HG03025 (cell line): ENCODE measurements around the gene TBKBP1.

Experiments used
- ATAC-seq: cut with Tn5 transposase; IDR thresholded peaks from one replicate; pipeline ENCODE4 v1.9.1; 2021; ENCODE audit warnings: mild to moderate bottlenecking, moderate library complexity; ENCODE audit not compliant: unreplicated experiment, low FRiP score

Gene TBKBP1

GRCh38 chr17:47693731-47694580 lies at the start of gene TBKBP1:
Gene TBKBP1, plus strand, starts transcription at chr17:47694161. Its CDS starts 1,952 bp downstream, at chr17:47696113.
- no peak for ATAC-seq

- no peak for ATAC-seq
These were observed 49.6 kb upstream of the TBKBP1 start for GRCh38 chr17:47644324-47644723.

- peak; percentile 78 for ATAC-seq
These were observed 44.6 kb upstream of the TBKBP1 start, which contains the start of gene KPNB1 for GRCh38 chr17:47649153-47649971. Gene KPNB1, plus strand, starts transcription at chr17:47649919. Its CDS starts 326 bp downstream, at chr17:47650245.

- peak; percentile 1 for ATAC-seq
These were observed 43.9 kb upstream of the TBKBP1 start for GRCh38 chr17:47649972-47650524.

- peak; percentile 55 for ATAC-seq
These were observed 43.1 kb upstream of the TBKBP1 start for GRCh38 chr17:47650525-47651522.

GRCh38 chr17:47651704-47652103 lies 42.3 kb upstream of the TBKBP1 start:
- ATAC-seq = no peak

GRCh38 chr17:47652570-47652969 lies 41.4 kb upstream of the TBKBP1 start:
- no peak for ATAC-seq

GRCh38 chr17:47653442-47653841 lies 40.5 kb upstream of the TBKBP1 start:
- ATAC-seq = no peak

GRCh38 chr17:47654991-47655390 lies 39.0 kb upstream of the TBKBP1 start:
- ATAC-seq = no peak

GRCh38 chr17:47660064-47660492 lies 33.9 kb upstream of the TBKBP1 start:
- ATAC-seq = no peak

GRCh38 chr17:47663912-47664623 lies 29.9 kb upstream of the TBKBP1 start:
- no peak for ATAC-seq

GRCh38 chr17:47664624-47664941 lies 29.4 kb upstream of the TBKBP1 start:
- no peak for ATAC-seq

GRCh38 chr17:47665655-47666054 lies 28.3 kb upstream of the TBKBP1 start:
- no peak for ATAC-seq

GRCh38 chr17:47669081-47669480 lies 24.9 kb upstream of the TBKBP1 start:
- ATAC-seq = no peak

- ATAC-seq = no peak
These were observed 23.9 kb upstream of the TBKBP1 start for GRCh38 chr17:47670064-47670463.

GRCh38 chr17:47674499-47674898 lies 19.5 kb upstream of the TBKBP1 start:
- no peak for ATAC-seq

GRCh38 chr17:47675380-47676198 lies 18.4 kb upstream of the TBKBP1 start:
- ATAC-seq = no peak

GRCh38 chr17:47676199-47676472 lies 17.8 kb upstream of the TBKBP1 start:
- ATAC-seq = no peak
